SW480 (cell line): ENCODE measurements around the gene NOC3L.

Experiments used
- DNase-seq: peaks from one replicate; pipeline ENCODE4 v3.0.0-alpha.2; 2016; ENCODE audit warnings: low spot score

The NOC3L gene

DNA sequence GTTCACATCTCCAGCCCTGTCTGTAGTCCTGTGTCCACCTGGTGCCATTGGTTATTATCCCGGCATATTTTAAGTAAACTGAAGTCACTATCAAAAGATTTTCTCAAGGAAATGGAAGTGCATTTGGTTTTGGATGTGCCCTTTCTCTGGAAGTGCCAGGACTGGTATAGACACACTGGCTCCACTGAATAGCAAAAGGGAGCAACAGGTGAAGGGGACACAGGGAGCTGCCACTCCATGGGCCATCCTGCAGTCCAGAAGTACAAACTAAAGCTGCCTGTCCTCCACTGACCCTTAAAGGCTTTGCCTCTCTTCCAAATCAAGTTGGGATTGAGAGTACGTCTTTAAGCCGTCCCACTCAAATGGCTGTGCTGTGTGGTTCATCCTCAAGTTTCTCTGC lies 62.7 kb downstream of the NOC3L start:
- no peak for DNase-seq

DNA sequence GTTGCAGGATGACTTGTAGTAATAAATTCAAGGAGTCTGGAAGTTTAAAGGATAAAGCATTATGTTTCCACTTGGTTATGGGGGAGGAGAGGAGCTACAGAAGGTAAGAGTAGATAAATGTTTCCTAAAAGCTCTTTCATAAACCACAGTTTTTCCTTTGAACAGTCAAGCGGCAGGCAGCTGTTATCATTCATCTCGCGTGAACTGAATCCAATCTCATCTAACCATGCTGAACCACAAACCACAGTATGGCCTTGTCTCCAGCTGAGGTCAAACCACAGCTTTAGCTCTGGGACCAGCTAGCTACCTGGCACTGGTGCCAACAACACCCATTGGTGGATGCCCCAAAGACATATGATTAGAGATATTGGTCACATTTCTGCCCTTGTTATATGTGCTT lies 63.3 kb downstream of the NOC3L start:
- DNase-seq, result peak; percentile 91

DNA sequence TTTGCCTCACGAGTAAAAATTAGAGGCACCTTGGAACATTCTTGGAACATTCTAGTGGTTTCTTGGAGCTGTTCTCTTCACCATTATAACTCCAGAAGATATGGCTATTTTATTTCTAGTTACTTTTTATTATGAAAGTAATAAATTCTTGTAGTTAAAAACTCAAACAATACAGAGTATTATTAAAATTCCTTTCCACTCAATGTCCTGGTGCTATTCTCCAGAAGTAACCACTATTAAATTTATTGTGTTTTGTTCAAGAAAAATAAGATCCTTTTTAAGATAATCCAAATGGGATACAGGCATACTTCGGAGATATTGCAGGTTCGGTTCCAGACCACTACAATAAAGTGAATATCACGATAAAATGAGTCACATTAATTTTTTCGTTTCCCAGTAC lies 68.6 kb downstream of the NOC3L start:
- no peak for DNase-seq

GRCh38 chr10:94293354-94293753 lies 69.4 kb downstream of the NOC3L start:
- DNase-seq, result no peak

DNA sequence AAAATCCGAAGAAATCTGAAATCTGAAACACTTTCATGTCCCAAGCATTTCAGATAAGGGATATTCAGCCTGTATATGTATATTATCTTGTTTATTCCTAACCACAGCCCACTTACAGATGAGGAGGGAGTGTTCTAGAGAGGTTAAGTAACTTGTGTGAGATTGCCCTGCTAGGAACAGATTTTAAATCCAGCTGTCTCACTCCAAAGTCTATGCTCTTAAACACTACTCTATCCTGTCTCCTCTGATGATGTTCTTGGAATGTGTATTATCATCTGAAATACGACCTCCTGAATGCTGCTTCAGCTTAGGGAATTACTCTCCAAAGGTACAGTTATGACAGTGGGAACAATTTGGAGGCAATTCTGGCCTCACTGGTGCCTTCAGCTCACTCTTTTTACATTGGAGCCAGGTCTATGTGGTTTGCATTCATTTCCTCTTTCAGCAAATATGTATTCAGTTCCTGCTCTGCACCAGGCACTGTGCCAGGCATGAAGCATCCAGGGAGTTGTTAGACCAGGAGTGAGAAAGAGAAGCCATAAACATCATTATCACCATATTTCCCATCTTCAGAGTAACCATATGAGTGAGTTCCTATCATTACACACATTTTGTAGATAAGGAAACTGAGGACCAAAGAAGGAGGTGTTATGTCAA lies 70.2 kb downstream of the NOC3L start:
- no peak for DNase-seq

DNA sequence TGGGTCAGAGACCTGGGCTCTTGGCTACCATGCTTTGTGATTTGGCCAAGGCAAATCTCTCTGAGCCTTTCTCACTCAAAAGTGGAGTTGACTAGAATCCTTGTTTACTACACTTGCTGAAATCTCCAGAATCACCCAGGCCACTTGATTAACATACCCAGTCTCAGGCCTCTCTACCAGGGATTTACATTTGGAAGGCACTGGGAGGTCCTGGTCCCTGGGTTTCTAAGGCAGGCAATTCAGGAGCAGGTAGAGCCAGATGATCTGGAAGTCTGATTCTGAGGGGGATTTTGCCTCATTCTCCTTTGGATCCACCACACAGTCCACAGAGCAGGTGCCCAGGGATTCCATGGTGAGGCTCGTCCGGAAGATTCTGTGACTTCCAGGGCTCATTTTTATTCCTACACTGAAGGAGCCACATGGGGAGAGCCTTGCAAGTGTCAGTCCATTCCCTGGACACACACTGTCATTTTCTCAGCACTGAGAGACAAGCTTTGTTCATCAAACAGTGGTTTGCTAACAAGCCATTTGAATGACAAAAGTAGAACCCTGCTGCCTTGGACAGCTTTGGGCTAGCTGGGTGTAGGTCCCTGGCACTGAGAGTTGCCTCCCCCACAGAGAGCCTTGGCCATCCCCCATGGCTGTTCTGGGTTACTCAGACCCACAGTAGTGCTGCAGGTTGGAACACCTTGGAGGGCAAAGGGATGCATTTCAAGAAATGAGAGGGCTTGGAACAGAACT lies 74.2 kb downstream of the NOC3L start:
- DNase-seq, result no peak

- no peak for DNase-seq
These were observed 75.4 kb downstream of the NOC3L start for GRCh38 chr10:94287336-94287735.

GRCh38 chr10:94286901-94287300 lies 75.8 kb downstream of the NOC3L start:
- DNase-seq, result no peak

DNA sequence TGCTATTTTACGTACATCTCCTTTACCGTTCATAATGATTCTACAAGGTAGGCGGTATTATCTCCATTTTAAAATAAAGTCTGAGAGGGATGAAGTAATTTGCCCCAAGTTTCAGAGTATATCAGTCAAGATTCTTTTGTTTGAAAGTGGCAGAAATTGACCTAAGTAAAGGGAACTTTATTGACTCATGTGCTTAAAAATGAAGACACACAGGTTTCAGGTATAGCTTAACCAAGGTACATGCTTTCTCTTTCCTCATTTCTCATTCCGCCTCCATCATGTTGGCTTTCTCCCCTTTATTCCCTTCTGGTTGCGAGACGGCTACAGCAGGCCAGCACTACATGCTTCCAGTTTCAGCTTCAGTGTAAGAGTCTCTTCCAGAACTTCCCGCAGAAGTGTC lies 77.5 kb downstream of the NOC3L start:
- DNase-seq, result no peak
